Hypothalamus (tissue), 51 donors: Measurements from ENCODE around the gene E2F6.

Experiments used
- DNase-seq, 51 donors: peaks; one replicate each; lab custom pipeline; 2025; lab: John Stamatoyannopoulos, UW

The E2F6 gene

DNA sequence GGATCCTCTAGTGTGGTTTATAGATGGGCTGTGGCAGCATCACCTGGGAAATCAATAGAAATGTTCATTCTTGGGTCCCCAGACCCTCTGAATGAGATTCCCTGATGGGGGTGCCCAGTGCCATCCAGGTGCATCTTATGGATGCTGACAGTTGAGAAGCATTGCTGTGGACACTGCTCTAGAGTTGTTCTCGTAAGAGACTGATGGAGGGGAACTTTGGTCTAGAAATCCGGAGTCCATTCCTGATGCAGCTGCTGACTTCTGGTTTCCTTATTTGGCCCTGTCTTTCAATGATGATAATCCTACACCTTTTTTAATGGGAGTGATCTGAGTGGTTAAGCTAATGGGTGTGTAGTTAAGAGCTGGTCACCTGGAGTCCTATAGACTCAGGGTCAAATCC, 28.3 kb upstream of the E2F6 start:
- no peak for DNase-seq

DNA sequence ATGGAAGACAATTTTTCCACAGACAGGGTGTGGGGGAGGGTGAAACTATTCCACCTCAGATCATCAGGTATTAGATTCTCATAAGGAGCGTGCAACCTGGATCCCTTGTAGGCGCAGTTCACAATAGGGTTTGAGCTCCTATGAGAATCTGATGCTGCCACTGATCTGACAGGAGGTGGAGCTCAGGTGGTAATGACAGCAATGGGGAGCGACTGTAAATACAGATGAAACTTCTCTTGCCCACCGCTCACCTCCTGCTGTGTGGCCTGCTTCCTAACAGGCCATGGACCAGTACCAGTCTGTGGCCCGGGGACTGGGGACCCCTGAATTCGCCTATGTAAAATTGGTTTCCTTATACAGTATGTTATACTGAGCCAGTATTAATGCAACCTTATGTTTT, 27.3 kb upstream of the E2F6 start:
- no peak for DNase-seq

DNA sequence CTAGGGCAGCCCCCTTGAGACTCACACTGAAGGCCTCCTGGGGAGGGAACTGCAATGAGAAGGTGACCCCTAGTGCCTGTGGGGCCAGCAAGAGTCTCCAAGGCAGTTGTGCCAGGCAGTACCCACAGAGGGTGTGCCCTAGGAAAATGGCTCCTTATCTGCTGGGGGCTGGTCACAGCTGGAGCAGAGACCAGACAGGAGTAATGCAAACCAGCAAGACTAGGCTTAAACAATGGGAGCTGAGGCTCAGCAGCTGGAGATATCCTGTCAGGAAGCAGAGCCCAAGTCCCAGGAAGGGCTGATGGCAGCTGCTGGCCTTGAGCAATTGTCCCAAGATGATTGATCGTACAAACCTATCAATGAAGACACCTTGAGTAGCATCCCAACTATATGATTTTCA, 26.8 kb upstream of the E2F6 start:
- no peak for DNase-seq

DNA sequence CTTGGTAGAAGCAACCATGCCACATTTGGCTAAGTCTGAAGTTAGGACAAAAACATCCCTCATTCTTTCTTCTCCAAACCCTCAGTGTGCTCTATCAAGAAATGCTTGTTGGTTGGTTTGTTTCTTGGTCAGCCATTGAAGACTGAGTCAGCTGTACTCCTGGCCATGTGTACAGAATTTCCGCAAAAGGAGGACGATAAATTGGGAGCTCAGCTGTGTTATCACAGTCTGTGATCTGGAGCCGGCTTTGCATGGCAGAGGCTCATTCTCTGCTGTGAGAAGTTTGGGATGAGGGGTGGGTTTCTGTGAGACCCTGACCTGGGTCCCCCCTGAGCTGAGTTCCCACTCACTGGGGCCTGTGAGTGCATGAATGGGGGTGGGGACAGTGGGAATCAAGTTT, 26.3 kb upstream of the E2F6 start:
- no peak for DNase-seq

DNA sequence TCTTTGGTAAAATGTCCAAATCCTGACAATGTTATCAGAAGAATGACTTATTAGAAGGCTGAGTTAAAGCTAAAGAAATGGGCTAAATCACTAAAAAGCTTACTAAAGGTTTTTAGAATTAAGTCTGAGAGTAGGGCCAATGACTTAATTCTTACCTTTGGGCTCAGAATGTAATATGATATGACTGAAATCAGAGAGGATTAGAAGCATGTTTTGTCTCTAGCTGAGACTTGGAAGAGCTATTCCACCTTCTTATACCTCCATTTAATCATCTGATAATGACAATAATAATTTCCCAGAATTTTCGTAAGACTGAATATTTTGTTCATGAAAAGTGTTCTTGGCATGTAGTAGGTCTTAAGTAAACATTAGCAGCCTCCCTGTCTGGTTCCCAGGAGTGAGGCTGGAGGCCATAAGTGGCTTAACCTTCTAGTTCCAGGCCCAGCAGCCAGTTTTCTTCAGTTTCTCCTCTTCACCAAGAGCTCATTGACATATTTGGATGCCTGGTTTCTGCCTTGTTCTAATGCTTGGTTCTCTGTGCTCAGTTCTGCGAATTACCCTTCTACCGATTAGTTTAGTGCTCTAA, 25.5 kb upstream of the E2F6 start:
- DNase-seq: no peak

DNA sequence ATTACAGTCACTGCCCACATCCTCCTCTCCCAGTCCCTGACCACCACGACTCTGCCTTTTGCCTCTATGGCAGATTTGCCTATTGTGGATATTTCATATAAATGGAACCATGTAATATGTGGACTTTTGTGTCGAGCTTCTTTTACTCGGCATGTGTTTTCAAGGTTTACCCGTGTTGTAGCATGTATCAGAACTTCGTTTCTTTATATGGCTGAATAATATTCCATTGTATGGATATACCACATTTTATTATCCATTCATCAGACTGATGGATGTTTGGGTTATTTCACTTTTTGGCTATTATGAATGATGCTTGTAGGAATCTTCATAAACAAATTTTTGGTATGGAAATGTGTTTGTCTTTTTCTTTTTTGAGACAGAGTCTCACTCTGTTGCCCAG, 24.2 kb upstream of the E2F6 start:
- no peak for DNase-seq

DNA sequence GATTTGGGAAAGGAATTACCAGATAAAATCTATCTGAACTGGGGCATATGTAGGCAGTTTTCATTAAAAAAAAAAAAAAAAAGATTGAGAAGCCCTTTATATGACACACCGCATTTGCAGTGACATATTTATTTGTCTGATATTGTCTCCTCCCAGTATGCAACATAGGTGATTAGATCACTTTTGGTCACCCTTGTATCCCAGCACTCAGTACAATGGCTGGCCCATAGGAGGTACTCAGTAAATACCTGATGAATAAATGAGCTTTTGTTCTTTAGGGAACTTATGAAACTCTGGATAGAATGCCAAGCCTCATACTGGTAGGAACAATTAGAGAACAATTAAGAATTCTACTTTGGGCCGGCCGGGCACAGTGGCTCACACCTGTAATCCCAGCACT, 22.8 kb upstream of the E2F6 start:
- DNase-seq: no peak

DNA sequence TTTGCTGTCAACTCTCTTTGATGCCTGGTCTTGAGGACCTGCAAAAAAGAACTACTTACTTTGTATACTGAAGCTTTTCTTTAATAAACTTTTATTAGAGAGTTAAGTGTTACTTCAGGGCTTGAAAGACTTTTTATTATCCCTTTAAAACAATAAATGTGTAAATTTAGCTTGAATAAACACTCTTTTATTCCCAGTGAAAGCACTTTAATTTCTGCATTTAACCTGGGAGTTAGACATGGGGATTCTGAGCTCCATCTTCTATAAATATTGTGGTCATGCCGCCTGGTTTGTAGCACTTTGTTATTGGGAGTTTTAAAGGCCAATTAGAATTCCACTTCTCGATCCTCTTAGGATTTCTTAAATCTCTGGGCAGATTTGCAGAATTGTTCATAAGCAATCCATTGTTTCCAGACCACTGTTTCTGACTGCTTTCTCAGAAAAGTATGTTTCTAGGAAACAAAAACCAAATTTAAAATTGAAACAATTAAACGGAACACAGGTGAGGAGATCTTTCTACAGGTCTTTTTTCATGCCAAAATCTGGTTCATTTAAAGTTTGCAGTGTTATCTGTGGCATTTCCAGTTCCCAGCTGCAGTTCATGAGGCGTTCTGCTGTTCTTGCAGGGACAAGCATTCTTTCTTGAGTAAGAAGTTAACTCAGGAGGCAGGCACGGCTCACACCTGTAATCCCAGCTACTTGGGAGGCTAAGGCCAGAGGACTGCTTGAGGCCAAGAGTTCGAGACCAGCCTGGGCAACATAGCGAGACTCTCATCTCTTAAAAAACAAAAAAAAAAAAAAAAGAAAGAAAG, 18.1 kb upstream of the E2F6 start:
- no peak for DNase-seq

DNA sequence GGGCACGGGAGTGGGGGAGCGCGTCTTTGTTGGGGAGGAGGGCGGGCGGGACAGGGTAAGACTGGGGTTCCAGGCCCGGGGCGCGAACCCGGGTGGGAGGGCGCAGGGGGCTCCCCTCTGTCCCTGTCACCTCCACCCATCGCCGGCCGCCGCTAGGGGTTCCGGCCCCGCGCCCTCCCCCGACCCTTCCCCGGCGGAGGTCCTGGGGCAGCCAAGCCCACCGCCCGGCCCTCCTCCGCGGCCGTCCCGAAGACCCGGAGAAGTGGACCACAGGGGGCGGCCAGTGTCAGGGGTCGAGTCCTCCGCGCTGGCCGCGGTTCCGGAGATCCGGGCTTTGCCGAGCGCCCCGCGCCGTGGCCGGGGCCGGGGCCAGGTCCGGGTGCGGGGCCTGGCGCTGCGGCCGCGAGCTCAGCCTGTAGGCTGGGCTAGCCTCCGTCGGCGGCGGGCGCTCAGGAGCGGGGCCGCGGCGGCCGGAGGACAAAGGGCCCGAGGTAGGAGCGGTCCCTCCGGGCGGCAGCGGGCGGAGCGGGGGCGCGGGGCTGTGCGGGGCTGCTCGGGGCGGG, 16.6 kb upstream of the E2F6 start:
- peak in 19 of 51 donors; percentile 8 to 63 (median 33) for DNase-seq

DNA sequence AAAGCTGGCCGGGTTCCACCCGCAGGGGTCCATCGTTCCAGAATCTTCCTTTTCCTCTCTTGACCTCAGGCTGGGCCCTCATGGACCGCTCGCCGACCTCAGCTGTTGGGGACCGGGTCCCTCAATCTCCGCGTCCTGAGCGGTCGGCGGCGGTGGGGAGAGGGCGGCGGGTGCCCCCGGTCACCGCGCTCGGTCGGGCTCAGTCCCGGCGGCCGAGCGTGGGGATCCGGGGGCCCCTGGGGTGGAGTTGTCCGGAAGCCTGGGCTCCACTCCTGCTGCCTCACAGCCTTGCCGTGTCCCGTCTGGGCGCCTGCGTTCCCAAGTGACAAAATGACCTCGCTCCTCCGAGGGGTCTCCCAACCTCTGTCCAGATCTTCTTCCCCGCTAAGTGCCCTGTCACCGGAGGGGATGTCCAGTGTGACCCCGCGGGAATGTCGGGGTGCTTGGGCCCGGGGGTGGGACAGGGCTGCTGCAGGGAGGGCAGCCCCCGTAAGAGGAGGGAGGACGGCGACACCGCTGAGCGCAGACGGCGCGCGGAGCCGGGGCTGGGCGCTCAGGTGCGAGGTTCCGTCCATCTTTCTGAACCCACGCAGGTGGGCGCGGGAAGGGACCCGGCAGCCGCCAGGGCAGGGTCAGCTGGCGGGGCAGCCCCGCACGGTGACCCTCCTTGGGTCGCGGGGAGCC, 16.0 kb upstream of the E2F6 start:
- DNase-seq: peak in 1 of 51 donors; percentile 15

DNA sequence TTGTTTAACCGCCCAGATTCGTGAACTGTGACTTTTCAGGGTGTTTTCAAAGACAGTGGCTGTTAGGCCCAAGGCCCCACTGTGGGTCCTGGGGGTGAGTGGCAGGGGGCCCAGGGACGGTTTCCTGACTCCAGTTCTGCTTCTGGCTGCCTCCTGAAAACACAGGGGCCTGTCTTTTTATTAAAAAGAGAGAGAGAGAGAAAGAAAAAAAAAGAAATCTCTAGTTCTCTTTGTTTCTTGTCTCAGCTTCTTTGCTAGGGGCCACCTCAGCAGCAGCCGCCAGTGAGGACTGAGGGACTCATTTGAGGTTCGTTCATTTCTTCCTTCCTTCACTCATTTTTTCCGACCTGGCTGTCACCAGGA, 15.4 kb upstream of the E2F6 start:
- DNase-seq: no peak

DNA sequence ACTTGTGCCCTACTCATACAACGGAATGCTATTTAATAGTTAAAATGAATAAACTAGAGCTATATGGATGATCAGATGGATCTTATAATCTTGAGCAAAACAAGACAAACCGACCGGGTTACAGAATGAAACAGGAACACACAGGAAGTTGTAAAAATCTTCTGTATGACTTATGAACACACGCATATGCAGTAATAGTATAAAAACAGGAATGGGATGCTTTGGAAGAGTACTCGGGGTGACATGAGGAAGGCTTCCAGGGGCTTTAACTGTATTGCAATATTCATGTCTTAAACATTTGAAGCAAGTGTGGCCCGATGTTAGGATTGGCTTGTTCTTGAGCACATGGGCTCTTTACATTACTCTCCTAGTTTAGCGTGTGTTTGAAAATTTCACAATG, 14.9 kb upstream of the E2F6 start:
- DNase-seq: no peak

DNA sequence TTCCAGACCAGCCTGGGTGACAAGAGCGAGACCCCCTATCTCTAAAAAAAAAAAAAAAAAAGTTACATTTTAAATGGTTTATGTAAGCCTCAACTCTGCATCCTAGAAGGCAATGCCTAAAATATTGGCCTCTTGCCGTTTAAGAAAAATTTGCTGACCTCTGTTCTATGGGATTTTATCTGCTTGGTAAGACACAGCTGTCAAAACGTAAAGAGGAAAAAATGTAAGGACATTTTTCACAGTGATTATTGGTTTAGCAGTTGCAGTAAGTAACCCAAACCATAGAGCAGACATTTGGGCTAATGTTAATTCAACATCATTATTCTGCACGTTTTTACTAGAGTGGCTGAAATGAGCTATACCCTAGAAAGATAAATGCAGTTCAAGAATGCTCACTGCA, 14.4 kb upstream of the E2F6 start:
- DNase-seq: no peak

DNA sequence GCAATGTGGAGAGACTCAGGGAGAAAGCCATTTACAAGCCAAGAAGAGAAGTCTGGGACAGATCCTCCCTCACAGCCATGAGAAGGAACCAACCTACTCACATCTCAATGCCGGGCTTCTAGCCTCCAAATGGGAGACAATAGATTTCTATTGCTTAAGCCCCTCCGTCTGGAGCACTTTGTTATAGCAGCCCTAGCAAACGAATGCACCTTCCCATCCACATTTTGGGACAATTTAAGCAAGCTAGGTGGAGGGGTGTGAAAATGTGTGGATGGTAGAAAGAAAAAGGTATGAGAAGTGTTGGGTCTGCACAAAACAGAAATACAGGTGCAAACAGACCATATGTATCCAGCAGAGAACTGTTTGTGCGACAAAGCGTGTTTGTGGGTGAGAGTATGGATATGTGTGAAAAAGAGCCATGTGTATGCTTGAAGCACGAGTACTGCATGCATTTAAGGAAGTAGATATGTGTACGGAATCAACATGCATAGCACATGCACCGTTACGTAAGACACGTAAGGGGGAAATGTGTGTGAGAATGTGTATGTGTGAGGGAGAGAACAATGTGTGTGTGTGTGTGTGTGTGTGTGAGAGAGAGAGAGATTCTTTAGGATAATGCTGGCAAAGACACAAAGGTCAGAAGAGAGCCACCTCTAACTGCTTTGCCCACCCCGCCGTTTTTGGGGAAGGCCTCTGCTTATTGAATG, 13.1 kb upstream of the E2F6 start:
- no peak for DNase-seq

DNA sequence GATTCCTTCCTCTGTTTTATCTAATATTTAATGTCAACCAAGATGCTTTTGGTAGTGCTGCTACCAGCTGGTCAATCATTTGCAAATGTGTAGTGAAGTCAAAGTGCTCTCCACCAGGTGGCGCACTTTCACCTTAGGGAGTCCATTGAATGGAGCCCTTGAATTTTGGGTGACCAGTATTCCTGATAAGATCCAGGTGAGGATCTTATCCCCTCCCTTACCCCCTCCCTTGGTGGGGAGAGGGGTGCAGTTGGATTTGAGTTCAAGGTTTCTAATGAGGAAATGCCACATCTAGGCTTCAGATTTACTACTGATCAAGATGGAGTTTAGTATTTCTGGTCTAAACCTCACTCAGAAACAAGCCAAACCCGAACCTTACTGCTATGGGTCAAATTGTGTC, 12.0 kb upstream of the E2F6 start:
- DNase-seq: peak in 49 of 51 donors; percentile 11 to 97 (median 74)

DNA sequence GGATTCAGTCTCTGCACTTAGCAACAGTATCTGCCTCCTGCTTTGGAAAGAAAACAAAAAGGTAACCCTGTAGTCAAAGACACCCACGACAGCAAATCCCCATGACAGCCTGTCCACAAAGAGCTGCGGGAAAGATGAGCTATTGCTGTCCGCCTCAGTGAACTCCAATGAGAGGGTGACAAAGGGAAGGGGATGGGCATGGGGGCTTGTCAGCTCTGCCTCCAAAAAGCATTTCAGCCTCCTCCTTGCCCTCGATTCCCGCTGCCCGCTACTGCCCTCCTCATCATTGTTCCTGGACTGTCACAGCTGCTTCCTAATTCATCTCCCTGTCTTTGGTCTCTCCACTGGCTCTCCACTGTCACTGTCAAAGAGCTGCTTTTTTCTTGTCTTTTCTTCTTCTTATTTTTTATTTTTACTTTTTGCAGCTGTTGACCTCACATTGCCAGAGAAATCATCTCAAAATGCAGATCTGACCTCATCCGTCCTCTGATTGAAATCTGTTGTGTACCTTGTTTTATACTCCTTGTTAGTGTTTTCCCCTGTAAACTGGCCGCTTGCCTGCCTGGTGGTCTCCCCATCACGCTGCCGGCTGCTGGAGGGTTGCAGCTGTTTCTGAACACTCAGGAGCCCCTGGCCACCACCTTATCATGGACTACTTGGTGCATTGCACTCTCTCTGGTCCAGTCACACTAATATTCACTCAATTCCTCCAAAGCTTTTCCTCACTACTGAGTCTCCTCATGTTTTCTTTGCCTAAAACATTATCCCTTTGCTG, 7.9 kb upstream of the E2F6 start:
- no peak for DNase-seq

DNA sequence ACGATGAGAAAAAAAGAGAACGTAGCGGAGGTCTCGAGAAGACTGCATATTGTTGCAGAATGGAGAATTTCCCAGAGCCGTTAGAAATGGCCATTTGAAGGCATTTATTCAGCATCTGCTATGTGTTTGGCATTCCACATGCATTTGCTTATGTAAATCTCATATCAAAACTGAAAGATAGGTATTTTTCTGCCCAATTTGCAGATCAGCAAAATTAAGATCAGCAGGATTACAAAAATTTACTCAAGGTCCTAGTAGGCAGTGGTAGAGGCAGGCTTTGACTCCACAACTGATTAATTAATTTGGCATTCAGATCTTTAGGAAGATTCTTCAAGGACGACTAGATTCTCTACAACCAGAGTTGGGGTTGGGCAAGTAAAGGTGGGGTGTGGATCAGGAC, 1.8 kb upstream of the E2F6 start:
- no peak for DNase-seq

DNA sequence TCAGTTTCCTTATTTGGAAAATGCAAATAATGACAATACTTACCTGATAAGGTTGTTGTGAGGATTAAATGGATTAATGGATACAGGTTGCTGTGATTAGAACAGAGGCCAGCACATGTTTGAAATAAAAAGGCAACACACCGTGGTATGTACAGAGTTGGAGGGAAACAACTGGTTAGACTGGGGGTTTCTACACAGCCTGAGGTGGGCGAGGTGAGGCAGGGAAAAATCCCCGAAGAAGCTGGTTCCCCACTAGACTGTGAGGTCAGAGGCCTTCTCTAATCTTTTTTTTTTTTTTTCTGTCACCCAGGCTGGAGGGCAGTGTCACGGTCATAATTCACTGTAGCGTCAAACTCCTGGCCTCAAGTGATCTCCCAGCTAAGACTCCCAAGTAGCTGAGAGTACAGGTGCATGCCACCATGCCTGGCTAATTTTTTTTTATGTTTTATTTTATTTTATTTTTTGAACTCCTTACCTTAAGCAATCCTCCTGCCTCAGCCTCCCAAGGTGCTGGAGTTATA, 1.2 kb upstream of the E2F6 start:
- DNase-seq: no peak

DNA sequence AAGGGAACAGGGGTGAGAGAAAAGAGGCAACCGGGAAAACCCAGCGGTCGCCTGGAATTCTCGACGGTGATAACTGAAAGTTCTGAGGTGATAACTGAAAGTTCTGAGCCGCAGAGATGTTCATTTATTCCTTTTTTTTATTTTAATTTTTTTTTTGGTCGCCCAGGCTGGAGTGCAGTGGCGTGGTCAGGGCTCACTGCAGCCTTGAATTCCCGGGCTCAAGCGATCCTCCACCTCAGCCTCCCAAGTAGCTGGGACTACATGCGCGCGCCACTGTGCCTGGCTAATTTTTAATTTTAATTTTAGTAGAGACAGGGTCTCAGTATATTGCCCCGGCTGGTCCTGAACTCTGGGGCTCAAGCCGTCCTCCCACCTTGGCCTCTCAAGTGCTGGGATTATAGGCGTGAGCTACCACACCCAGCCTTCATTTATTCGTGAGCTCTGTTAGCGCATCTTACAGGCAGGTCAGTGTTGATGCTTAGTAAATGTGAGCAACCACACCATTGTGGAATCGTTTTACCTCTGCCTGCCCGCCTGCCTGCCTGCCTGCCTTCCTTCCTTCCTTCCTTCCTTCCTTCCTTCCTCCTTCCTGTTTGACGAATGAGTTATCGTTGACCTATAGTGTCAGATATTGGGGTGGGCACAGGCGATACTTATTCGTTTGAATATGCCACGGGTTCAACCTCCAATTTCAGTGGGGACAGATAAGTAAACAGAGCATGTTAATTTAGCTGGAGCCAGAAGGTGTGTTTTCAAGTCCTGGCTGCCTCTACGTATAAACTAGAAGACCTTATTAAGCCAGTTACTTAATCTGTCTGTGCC, 557 bp upstream of the E2F6 start:
- DNase-seq: no peak
